OCI-LY1 (cell line): ENCODE results near the gene EDC3.

Source experiments
- H2AFZ ChIP-seq: fragments of 200-600 bp; sonication (generic), shearing (Covaris generic); 2 replicates; pipeline ENCODE4 v1.6.0; 2014; ENCODE audit warnings: antibody characterized with exemption, mild to moderate bottlenecking, low read length
- H3F3A ChIP-seq: fragments of 200-600 bp; sonication (generic), shearing (Covaris generic); 2 replicates; pipeline ENCODE4 v1.6.0; 2014; ENCODE audit warnings: mild to moderate bottlenecking, antibody characterized with exemption, low read length, moderate library complexity; ENCODE audit not compliant: insufficient read depth
- H3K27ac ChIP-seq: fragments of 200-600 bp; sonication (generic); 2 replicates; pipeline ENCODE4 v1.5.1; 2014; ENCODE audit warnings: low read length, mixed run types, mild to moderate bottlenecking, low read depth; ENCODE audit not compliant: poor library complexity, severe bottlenecking
- H3K27me3 ChIP-seq: fragments of 200-600 bp; sonication (generic); 2 replicates; pipeline ENCODE4 v1.6.0; 2014; ENCODE audit warnings: antibody characterized with exemption, mild to moderate bottlenecking, low read length, moderate library complexity; ENCODE audit not compliant: insufficient read depth
- H3K36me3 ChIP-seq: fragments of 200-600 bp; sonication (generic); 2 replicates; pipeline ENCODE4 v1.6.1; 2014; ENCODE audit warnings: mild to moderate bottlenecking, antibody characterized with exemption, low read length, moderate library complexity, mixed read lengths; ENCODE audit not compliant: insufficient read depth
- H3K4me1 ChIP-seq: fragments of 200-600 bp; sonication (generic); 2 replicates; pipeline ENCODE4 v1.5.1; 2014; ENCODE audit warnings: mild to moderate bottlenecking, low read length, moderate library complexity; ENCODE audit not compliant: insufficient read depth, severe bottlenecking
- H3K4me2 ChIP-seq: fragments of 200-600 bp; sonication (generic), shearing (Covaris generic); 2 replicates; pipeline ENCODE4 v1.6.1; 2014; ENCODE audit warnings: low read length
- H3K4me3 ChIP-seq: fragments of 200-600 bp; sonication (generic); 2 replicates; pipeline ENCODE4 v1.5.1; 2014; ENCODE audit warnings: low read length, low read depth, mild to moderate bottlenecking, mixed read lengths; ENCODE audit not compliant: poor library complexity, severe bottlenecking
- H3K79me2 ChIP-seq: fragments of 200-600 bp; shearing (Covaris generic); 2 replicates; pipeline ENCODE4 v1.6.1; 2016; ENCODE audit warnings: mixed run types, low read length, mixed read lengths; ENCODE audit not compliant: insufficient read depth
- H3K9ac ChIP-seq: fragments of 200-600 bp; sonication (generic), shearing (Covaris generic); 2 replicates; pipeline ENCODE4 v1.6.1; 2014; ENCODE audit warnings: mild to moderate bottlenecking, low read length, mixed read lengths
- H3K9me2 ChIP-seq: fragments of 200-600 bp; sonication (generic), shearing (Covaris generic); 2 replicates; pipeline ENCODE4 v1.6.1; 2014; ENCODE audit warnings: low read depth, mild to moderate bottlenecking, low read length, mixed read lengths
- H3K9me3 ChIP-seq: fragments of 200-600 bp; shearing (Covaris generic); 2 replicates; pipeline ENCODE4 v1.6.1; 2014; ENCODE audit warnings: low read length, mixed read lengths
- H4K20me1 ChIP-seq: fragments of 200-600 bp; sonication (generic), shearing (Covaris generic); 2 replicates; pipeline ENCODE4 v1.6.0; 2016; ENCODE audit warnings: mild to moderate bottlenecking, low read length; ENCODE audit not compliant: insufficient read depth
- EZH2 ChIP-seq: fragments of 200-600 bp; sonication (generic), shearing (Covaris generic); IDR thresholded peaks from 2 replicates; pipeline ENCODE4 v1.8.0; 2017; ENCODE audit warnings: borderline replicate concordance, mixed run types, mild to moderate bottlenecking, antibody characterized with exemption, low read length, moderate library complexity, mixed read lengths
- TF ChIP-seq, protein P1 (sequence below): fragments of 200-600 bp; sonication (generic), shearing (Covaris generic); IDR thresholded peaks from 2 replicates; pipeline ENCODE4 v1.5.1; 2017; ENCODE audit warnings: mild to moderate bottlenecking, antibody characterized with exemption, low read length, moderate library complexity, mixed read lengths

EDC3 gene

DNA sequence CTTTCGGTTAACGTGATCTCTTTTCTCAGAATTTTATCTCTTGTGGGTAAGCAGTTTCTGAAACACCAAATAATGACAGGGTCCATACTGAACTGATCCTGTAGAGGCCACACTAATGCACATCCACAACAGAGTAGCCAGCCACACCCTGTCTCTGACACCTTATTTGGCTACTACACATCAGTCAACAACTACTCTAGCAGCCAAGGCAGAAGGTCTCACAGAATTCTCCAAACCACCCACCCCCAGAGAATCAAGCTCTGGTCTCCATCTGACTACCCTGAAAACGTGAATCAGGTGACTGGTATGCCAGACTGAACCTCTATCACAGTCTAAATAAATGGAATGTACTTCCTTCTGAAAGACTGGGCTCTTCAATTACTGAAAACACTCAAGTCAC lies 38.0 kb downstream of the EDC3 start:
- Histone ChIP-seq H3K9ac (no peak overlapping the region), H3K4me2 (no peak overlapping the region), H3K36me3 (peaks cover 24% of the 10 kb centered on the region), H3K27ac (peak overlapping the region; percentile 11), H4K20me1 (no peaks in the 10 kb centered on the region), H3K79me2 (no peaks in the 10 kb centered on the region), H3F3A (peaks cover 14% of the 10 kb centered on the region), H3K9me2 (no peaks in the 10 kb centered on the region), H2AFZ (no peak overlapping the region), H3K4me1 (peaks cover 48% of the 10 kb centered on the region), H3K9me3 (no peaks in the 10 kb centered on the region), H3K27me3 (no peaks in the 10 kb centered on the region), H3K4me3 (no peak overlapping the region)
- no peak for TF ChIP-seq EZH2
- TF ChIP-seq, protein P1, sequence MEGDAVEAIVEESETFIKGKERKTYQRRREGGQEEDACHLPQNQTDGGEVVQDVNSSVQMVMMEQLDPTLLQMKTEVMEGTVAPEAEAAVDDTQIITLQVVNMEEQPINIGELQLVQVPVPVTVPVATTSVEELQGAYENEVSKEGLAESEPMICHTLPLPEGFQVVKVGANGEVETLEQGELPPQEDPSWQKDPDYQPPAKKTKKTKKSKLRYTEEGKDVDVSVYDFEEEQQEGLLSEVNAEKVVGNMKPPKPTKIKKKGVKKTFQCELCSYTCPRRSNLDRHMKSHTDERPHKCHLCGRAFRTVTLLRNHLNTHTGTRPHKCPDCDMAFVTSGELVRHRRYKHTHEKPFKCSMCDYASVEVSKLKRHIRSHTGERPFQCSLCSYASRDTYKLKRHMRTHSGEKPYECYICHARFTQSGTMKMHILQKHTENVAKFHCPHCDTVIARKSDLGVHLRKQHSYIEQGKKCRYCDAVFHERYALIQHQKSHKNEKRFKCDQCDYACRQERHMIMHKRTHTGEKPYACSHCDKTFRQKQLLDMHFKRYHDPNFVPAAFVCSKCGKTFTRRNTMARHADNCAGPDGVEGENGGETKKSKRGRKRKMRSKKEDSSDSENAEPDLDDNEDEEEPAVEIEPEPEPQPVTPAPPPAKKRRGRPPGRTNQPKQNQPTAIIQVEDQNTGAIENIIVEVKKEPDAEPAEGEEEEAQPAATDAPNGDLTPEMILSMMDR: no peak

GRCh38 chr15:74656935-74657535 lies 38.8 kb downstream of the EDC3 start:
- H3K9me2 ChIP-seq: no peaks in the 10 kb centered on the region
- H3K4me1 ChIP-seq: peaks cover 51% of the 10 kb centered on the region
- no peak overlapping the region for H3K4me2 ChIP-seq
- no peaks in the 10 kb centered on the region for H4K20me1 ChIP-seq
- H3K27ac ChIP-seq: peak overlapping the region; percentile 99
- H3K27me3 ChIP-seq: no peaks in the 10 kb centered on the region
- peaks cover 24% of the 10 kb centered on the region for H3K36me3 ChIP-seq
- H3K9ac ChIP-seq: no peak overlapping the region
- H3K9me3 ChIP-seq: no peaks in the 10 kb centered on the region
- no peaks in the 10 kb centered on the region for H3K79me2 ChIP-seq
- peaks cover 14% of the 10 kb centered on the region for H3F3A ChIP-seq
- no peak overlapping the region for H2AFZ ChIP-seq
- H3K4me3 ChIP-seq: no peak overlapping the region
- no peak for TF ChIP-seq EZH2
- TF ChIP-seq, protein P1: no peak

DNA sequence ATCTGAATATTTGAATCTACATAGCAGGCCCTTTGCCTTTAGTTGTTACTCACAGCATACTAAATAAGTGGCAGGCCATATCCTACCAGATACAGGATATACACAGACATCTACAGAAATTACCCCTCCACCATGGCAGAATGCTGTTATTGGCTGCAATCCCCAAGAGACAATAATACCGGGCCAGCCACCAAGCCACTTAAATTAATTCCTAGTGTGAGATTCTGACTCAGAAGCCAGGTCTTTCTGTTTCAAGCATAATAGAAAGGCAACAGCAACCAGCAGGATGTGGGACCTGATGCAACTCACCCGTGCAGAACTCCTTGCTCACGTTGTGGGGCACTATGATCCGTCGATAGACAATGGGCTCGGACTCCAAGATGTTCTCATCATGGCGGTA lies 40.4 kb downstream of the EDC3 start:
- Histone ChIP-seq H3K27me3 (no peaks in the 10 kb centered on the region), H3F3A (peaks cover 14% of the 10 kb centered on the region), H2AFZ (no peak overlapping the region), H3K9me2 (no peaks in the 10 kb centered on the region), H3K4me1 (peaks cover 66% of the 10 kb centered on the region), H3K4me2 (peak overlapping the region; percentile 55), H3K36me3 (peaks cover 21% of the 10 kb centered on the region), H3K27ac (peak overlapping the region; percentile 99), H3K79me2 (no peaks in the 10 kb centered on the region), H3K9ac (peak overlapping the region; percentile 50; the same call in 1 of the 2 replicates), H3K4me3 (no peak overlapping the region), H4K20me1 (no peaks in the 10 kb centered on the region), H3K9me3 (no peaks in the 10 kb centered on the region)
- TF ChIP-seq, protein P1: no peak
- TF ChIP-seq EZH2: no peak
